Renal pelvis (tissue), 4 donors: Measurements from ENCODE around the gene LDB1. TPM values are rescaled to one million over a fixed set of nuclear protein-coding genes. Genes with fewer than 3 reads are reported as not detected.

Experiments
- DNase-seq: peaks from one replicate; pipeline ENCODE4 v3.0.0-alpha.2; 2013
- polyA plus RNA-seq, 3 donors: library from polyadenylated mRNA; unstranded; fragments of 120-200 nt; gene quantifications; one replicate each; pipeline ENCODE4 v1.2.1, GENCODE V29; 2013; ENCODE audit not compliant: insufficient read length in 3 of 3

LDB1 gene
- polyA plus RNA-seq, 3 donors, result 120 to 144 (median 126) TPM

GRCh38 chr10:102140913-102141540, 20.9 kb upstream of the LDB1 start:
- no peak for DNase-seq

GRCh38 chr10:102140218-102140617, 20.1 kb upstream of the LDB1 start:
- no peak for DNase-seq

GRCh38 chr10:102139281-102140110, 19.3 kb upstream of the LDB1 start:
- no peak for DNase-seq

- no peak for DNase-seq
These were observed 15.9 kb upstream of the LDB1 start for GRCh38 chr10:102135956-102136526.

GRCh38 chr10:102134416-102134815, 14.2 kb upstream of the LDB1 start:
- no peak for DNase-seq

- no peak for DNase-seq
These were observed 13.4 kb upstream of the LDB1 start for GRCh38 chr10:102133373-102134195.

- DNase-seq, result peak; percentile 99
These were observed 12.6 kb upstream of the LDB1 start, which contains the start of gene PPRC1 for GRCh38 chr10:102132563-102133372. PPRC1 (plus strand) TSS chr10:102133040; CDS start chr10:102133069, 29 bp downstream.

- DNase-seq, result no peak
These were observed 12.0 kb upstream of the LDB1 start for GRCh38 chr10:102132193-102132562.

GRCh38 chr10:102131286-102132170, 11.4 kb upstream of the LDB1 start:
- DNase-seq, result no peak

- no peak for DNase-seq
These were observed 3.1 kb upstream of the LDB1 start for GRCh38 chr10:102123223-102123622.

- no peak for DNase-seq
These were observed 2.3 kb upstream of the LDB1 start for GRCh38 chr10:102122450-102122849.

- no peak for DNase-seq
These were observed 1.7 kb upstream of the LDB1 start for GRCh38 chr10:102121739-102122372.

- peak; percentile 95 for DNase-seq
These were observed 997 bp upstream of the LDB1 start for GRCh38 chr10:102120991-102121738.

- DNase-seq, result peak; percentile 70
These were observed 589 bp downstream of the LDB1 start for GRCh38 chr10:102119417-102120141.

GRCh38 chr10:102118867-102119266, 1.3 kb downstream of the LDB1 start:
- DNase-seq, result peak; percentile 76

GRCh38 chr10:102117391-102118159, 2.6 kb downstream of the LDB1 start:
- peak; percentile 79 for DNase-seq

- no peak for DNase-seq
These were observed 3.5 kb downstream of the LDB1 start for GRCh38 chr10:102116656-102117055.
